Hindlimb muscle (tissue), 1 donor: ENCODE measurements around the gene TFB1M. TPM values are rescaled to one million over a fixed set of nuclear protein-coding genes. Genes with fewer than 3 reads are reported as not detected.

Experiments used
- DNase-seq: peaks from one replicate; pipeline ENCODE4 v3.0.0-alpha.2; 2013
- polyA plus RNA-seq: library from polyadenylated mRNA; unstranded; fragments of 120-200 nt; gene quantifications from one replicate; pipeline ENCODE4 v1.2.1, GENCODE V29; 2013; ENCODE audit not compliant: insufficient read length

The TFB1M gene
- polyA plus RNA-seq, 1 donor, result 11.4 TPM

DNA sequence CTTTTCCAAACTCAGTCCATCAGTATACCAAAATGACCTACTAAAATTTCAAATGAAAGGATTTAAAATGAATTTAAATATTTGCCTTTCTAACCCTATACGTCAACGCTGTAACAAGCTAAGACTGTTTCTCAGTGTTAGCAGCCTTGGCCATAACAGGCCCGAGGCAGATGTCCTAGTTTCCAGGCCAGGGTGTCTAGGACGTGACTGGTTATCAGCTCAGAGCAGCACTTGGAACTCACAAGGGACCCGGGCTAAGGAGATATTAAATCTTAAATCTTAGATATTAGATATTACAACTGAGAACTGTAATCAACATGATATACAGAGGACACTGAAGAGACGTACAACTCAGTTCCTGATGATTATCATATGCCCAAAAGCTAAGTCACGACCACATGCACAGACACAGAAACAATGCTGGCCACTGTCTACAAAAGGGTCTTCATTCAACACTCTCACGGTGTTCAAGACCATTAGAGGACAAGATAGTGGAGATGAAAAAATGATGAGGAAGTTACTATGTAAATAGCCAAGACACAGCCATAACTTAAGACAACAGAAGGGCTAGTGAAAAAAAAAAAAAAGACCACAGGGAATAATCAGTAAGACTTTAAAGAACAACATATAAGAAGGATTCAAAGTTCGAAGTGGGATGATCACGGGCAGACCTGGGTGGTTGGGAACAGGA is 50.8 kb downstream of the TFB1M start, which contains the start of gene CLDN20:
CLDN20 (plus strand) TSS at position 641 of the 691 bp plus-strand sequence. CDS start 11,707 bp downstream, outside the sequence.
- DNase-seq, result no peak

- DNase-seq, result no peak
These were observed 51.6 kb downstream of the TFB1M start for GRCh38 chr6:155262655-155263054.

DNA sequence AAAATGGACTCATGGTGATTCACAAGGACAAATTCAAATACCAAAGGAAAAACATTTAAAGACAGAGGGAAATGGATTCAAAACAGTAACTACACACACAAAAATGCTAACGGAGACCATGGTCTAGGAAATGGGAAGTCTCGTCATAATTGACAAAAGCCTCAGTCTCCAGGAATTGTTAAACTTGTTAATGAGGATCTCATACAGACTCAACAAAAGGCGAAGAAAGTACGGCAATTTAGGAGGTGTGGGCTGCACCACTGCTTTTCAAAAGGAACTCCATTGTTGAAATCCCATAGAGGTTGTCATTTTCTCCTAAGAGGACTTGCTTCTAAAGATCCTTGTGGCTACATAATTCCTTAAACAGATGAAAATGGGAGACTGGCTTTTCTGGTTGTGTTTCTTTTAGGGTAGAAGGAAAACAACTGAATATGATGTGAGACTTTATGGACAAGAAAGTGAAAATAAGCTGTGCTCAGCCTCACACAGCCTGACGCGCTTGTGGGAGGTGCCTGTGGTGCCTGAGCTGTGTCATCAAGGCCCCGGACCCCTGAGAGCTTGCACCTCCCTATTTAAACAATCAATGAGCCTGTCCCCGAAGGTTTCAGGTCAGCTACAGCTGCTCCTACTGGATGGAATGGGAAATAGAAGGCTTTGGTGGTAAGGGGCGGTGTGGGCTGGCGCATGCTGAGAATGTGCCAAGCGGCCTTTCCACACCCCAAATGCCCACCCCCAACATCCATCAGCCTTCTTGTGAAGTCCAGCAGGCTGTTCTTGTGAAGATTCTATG is 53.0 kb downstream of the TFB1M start:
- DNase-seq, result no peak

DNA sequence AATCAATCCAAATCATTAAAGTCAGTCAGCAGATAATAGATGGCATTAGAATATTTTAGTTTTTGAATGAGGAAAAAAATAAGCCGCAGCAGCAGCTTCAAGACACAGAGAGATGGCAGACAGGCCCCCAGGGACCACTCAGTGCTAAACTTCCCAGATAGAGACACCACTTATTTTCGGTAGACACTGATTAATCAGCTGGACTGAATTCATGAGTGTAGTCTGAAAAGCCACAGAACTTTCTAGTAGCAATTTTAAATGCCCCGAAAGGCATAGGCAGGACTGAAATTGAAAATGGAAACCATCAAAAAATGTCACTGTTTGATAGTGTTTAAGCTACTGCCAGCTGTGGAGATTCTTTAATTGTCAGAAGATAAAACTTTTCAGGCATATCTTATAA is 53.6 kb downstream of the TFB1M start:
- DNase-seq, result no peak

- DNase-seq, result no peak
These were observed 54.4 kb downstream of the TFB1M start for GRCh38 chr6:155259897-155260296.

DNA sequence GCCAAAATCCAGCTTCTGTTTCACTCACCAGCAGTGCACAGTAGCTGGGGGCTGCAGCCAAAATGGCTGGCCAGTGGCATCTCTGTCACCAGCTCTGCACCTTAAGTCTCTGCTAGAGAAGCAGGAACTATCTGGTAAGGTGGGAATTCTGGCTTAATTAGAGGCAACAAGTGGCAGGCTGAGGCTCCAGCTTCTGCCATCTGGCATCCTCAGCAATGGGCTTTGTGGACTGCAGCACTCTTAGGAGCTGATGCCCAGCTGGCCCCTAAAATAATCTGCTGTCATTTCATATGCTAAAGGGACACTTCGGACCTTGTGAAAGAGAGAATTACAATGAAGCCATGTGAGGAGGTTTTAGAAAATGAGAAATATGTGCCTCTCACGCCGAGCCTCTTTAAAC is 55.1 kb downstream of the TFB1M start:
- no peak for DNase-seq

GRCh38 chr6:155257796-155258195 is 56.5 kb downstream of the TFB1M start:
- no peak for DNase-seq

DNA sequence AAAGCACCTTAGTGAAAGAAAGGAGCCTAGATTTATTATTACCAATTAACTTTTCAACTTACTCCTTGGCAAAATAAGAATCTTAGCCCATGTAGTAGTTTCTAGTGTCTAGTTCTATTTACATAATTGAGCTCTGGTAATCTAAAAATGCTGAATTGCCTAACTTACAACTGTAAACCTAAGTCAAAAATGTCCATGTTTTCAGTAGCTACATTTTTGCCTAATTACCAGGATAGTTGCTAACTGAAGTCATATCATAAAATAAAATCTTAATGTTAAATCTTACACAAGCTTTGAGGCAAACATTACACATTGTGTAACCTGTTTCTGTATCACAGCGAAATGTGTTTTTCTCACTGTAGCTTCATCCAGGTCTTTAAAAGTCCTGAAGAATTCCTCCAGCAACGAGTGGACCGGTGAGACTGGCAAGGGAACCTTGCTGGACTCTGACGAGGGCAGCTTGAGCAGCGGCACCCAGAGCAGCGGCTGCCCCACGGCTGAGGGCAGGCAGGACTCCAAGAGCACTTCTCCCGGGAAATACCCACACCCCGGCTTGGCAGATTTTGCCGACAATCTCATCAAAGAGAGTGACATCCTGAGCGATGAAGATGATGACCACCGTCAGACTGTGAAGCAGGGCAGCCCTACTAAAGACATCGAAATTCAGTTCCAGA is 58.0 kb downstream of the TFB1M start:
- DNase-seq, result no peak

GRCh38 chr6:155254139-155254538 is 60.1 kb downstream of the TFB1M start:
- no peak for DNase-seq

- DNase-seq, result no peak
These were observed 60.9 kb downstream of the TFB1M start for GRCh38 chr6:155253337-155253736.

- DNase-seq, result no peak
These were observed 61.7 kb downstream of the TFB1M start for GRCh38 chr6:155252581-155252980.

DNA sequence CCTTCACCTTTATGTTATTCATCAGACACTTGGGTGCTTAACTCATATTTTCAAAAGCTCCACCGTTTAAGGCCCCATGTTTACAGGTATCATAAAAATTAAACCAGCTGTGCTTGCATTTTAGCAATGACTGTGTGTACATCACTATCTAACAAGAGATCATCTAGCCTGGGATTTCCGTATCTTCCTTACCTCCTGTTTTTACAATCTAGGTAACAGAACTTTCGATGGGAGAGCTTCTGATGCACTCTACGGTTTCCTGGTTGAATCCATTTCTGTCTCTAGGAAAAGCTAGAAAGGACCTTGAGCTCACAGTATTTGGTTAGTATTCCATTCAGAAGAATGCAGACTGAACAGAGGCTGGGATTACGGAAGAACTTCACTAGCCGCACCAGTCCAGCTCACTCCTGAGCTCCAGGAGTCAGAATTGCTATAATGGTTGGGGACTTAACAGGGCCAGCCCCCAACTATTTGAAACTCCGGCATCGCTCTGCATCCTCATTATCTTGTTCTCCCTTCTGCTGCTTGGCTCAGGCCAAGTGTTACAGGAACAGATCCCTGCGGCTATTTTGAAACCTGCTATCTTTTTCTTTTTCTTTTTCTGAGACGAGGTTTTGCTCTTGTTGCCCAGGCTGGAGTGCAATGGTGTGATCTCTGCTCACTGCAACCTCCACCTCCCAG is 63.4 kb downstream of the TFB1M start:
- no peak for DNase-seq

GRCh38 chr6:155248008-155249001 is 66.0 kb downstream of the TFB1M start:
- peak; percentile 32 for DNase-seq

DNA sequence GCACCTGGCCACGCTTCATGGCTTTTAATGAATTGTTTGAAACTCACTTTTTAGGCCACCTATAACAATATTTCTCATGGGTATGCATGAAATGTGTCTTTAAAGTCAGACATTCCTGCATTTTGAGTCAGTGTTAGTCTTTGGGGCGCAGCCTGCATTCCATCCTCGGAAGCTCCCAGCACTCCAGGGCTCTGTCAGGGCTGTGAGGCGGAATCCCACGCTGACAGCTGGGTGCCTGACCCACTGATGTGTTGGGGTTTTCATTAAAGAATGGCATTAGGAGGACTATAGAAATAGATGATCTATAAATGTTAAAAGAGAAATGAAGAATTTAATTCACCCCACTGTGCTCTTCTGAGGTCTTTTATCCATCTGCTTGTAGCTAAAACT is 66.7 kb downstream of the TFB1M start:
- no peak for DNase-seq

- no peak for DNase-seq
These were observed 67.5 kb downstream of the TFB1M start for GRCh38 chr6:155246825-155247224.

- no peak for DNase-seq
These were observed 68.5 kb downstream of the TFB1M start for GRCh38 chr6:155245831-155246230.

DNA sequence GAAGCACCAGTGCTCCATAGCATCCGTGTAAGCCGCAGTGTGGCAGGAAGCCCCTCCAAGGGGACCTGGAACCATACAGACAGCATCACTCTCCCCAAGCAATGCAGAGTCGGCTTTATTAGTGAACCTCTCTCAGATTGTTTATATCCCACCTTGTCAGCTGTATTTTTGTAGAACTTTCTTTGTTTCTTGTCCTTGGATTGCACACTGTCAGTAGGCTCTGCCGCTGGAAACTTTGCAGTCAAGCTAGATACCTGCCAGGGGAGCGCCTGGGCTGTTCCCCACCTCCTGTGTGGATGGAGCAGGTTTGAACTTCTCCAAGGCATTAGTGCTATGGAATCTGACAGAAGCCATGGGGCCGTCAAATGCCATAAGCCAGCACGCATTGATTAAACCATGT is 69.1 kb downstream of the TFB1M start:
- no peak for DNase-seq

DNA sequence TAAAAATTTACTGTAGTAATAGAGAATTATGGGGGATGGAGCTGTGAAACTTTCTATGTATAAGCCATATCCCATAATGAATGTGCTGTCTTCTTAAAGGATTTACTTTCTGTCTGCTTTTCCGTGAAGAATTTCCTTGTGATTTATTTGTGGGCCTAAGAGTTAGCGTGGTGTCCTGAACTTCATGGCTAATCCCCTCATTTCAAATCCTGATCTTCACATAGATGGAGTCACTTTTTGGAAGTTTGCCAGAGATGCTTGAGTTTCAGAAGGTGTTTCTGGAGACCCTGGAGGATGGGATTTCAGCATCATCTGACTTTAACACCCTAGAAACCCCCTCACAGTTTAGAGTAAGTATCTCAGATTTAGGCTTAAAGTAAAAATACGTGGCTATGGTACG is 69.8 kb downstream of the TFB1M start:
- no peak for DNase-seq

GRCh38 chr6:155241966-155242365 is 72.3 kb downstream of the TFB1M start:
- DNase-seq, result no peak

DNA sequence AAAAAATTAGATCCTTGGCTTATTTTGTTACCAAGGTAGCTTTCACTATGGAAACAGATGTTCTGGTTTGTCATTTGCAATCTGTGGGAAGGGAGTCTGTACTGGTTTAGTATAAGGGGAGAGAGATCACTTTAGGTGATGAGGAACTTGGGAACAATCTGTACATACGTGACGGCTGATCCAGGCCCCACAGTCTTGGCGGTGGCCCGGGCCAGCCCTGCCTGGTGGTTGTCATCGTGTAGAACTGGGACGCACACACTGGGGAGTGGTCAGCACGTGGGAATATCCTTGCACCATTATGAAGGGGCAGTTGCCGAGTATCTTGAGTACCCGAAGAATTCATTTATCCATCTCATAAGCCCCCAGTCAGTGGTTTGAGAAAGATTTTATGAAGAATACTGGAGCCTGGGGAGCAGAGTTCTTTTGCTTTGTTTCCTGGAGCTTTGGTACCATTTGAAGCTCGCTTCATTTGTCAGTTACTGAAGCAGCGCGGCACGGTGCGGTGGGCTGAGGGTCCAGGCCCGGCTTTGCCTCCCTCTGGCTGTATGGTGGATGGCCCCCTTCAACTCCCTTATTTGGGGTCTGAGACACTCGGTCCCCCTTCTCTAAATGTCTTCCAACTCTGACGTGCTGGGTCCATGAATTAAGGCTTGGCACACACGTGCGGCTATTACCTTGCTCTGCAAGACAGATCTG is 73.2 kb downstream of the TFB1M start:
- DNase-seq, result no peak

DNA sequence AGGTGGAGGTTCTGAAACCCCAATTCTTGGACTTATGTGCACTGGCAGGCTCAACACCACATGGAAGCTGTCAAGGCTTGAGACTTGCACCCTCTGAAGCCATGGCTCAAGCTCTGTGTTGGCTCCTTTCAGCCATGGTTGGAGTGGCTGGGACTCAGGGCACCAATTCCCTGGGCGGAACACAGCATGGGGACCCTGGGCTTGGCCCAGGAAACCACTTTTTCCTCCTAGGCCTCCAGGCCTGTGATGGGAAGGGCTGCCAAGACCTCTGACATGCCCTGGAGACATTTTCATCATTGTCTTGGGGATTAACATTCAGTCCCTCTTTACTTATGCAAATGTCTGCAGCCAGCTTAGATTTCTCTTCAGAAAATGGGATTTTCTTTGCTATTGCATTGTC is 76.7 kb downstream of the TFB1M start:
- no peak for DNase-seq
